Measurements from ENCODE around the gene RBM28.

- TF ChIP-seq CTCF (IDR thresholded peaks at IDR 0.05) = no peak
- TF ChIP-seq POLR2A (IDR thresholded peaks at IDR 0.05) = no peak
These were observed 84.3 kb downstream of the RBM28 start for GRCh38 chr7:128259131-128260061.
